Subcutaneous adipose tissue (tissue), 4 donors: ENCODE data around the gene PLXNB3. TPM values are rescaled to one million over a fixed set of nuclear protein-coding genes. Genes with fewer than 3 reads are reported as not detected.

ENCODE experiments used
- total RNA-seq, 4 donors: library from RNA; depleted of rRNA; stranded (reverse); fragments of >200 nt; gene quantifications; one replicate each; pipeline ENCODE4 v1.1.0, GENCODE V29; 2016
- TF ChIP-seq, protein P1 (sequence below): fragments of 450-650 bp; IDR thresholded peaks from one replicate; pipeline ENCODE4 v1.5.1; 2016; ENCODE audit warnings: low read depth, mild to moderate bottlenecking, control low read depth, antibody characterized with exemption, moderate library complexity

Gene PLXNB3
- 10 to 100 TPM in 3 of 4 donors, 1 to 10 TPM in 1; 8.8 to 47.3 (median 24.5) TPM for total RNA-seq

- TF ChIP-seq, protein P1, sequence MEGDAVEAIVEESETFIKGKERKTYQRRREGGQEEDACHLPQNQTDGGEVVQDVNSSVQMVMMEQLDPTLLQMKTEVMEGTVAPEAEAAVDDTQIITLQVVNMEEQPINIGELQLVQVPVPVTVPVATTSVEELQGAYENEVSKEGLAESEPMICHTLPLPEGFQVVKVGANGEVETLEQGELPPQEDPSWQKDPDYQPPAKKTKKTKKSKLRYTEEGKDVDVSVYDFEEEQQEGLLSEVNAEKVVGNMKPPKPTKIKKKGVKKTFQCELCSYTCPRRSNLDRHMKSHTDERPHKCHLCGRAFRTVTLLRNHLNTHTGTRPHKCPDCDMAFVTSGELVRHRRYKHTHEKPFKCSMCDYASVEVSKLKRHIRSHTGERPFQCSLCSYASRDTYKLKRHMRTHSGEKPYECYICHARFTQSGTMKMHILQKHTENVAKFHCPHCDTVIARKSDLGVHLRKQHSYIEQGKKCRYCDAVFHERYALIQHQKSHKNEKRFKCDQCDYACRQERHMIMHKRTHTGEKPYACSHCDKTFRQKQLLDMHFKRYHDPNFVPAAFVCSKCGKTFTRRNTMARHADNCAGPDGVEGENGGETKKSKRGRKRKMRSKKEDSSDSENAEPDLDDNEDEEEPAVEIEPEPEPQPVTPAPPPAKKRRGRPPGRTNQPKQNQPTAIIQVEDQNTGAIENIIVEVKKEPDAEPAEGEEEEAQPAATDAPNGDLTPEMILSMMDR: no peak
Measured at GRCh38 chrX:153763989-153764755, at the start of gene PLXNB3. Gene PLXNB3 (plus strand): TSS chrX:153764249. CDS start chrX:153765536, 1,287 bp downstream.

- TF ChIP-seq, protein P1: no peak
Measured at GRCh38 chrX:153714256-153714655, 49.8 kb upstream of the PLXNB3 start.

DNA sequence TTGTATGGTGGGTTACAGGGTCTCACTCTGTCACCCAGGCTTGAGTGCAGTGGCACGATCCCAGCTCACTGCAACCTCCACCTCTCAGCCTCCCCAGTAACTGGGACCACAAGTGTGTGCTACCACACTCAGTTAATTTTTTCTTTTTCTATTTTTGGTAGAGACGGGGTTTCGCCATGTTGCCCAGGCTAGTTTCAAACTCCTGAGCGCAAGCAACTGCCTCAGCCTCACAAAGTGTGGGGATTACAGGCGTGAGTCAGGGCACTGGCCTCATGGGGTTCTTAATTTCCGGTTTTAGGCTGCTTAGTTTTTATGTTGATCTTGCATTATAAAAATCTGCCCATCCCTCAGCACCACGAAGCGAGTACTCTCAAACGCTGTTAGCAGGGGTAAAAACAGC, 46.6 kb upstream of the PLXNB3 start:
- TF ChIP-seq, protein P1: no peak

DNA sequence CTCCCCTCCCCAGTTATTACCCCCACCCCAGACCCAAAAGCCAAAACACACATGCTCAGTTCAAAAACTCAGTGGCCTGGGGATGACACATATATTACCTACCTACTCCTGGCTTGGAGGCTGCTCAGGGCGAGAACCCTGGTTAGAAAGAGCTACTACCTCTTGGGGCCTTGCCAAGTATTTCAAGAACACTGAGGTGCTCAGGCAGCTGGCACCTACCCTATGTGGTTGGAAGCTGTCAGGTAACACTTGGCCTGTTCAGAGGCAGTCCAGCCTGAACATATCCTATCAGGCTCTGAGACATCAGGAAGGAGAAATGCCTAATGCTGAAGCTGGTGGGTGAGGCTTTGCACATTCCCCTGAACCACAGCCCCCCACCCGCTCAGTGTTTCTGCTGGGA, 44.8 kb upstream of the PLXNB3 start:
- TF ChIP-seq, protein P1: no peak

DNA sequence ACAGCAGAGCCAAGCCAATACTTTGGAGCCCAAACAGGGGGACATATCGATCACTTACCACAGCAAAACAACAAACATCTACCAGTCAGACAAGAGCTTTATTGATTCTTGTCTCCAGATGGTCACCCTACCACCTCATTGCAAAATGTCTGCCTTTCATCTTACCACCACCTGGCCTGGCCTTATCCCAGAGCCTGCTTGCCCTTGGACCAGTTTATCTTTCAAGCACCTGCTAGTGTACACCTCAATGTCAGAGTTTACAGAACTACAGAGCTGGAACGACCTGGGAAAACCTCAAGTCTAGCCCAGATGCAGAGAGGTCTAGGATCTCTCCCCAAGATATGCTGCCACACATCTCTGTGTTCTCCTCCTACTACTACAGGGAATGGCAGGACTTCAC, 44.3 kb upstream of the PLXNB3 start:
- TF ChIP-seq, protein P1: no peak

- TF ChIP-seq, protein P1: no peak
Measured at GRCh38 chrX:153722704-153723350, 41.2 kb upstream of the PLXNB3 start.

GRCh38 chrX:153723351-153724251, 40.4 kb upstream of the PLXNB3 start:
- TF ChIP-seq, protein P1: no peak
